ENCODE measurements around the gene NBL1. TPM values are rescaled to one million over a fixed set of nuclear protein-coding genes. Genes with fewer than 3 reads are reported as not detected.
"Not testable (repeated sequence)": the region's sequence is repeated elsewhere in the genome, so short reads cannot be mapped to it uniquely, and the experiment has no call there.

NBL1 gene
- polyA plus RNA-seq, 3 donors: 0.07 TPM; not detected in 2

DNA sequence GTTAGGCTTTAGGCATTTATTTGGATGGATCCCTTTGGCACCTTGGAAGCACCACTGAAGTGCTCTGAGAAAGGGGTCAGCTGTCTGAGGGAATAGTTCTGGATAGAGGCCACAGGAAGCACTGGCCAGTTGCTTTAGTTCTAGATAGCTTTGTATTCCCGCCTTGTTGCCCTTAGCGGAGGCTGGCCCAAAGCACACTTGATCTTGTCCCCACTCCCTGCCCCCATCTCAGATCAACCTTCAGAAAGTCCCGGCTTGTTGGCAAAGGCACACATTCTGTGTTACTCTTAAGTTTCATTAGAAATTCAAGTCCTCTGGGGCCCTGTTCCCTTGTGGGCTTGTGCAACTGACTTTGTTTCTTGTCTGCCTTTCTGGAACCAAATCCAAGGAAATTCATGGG lies 15.2 kb upstream of the NBL1 start:
- no peak overlapping the region for H2AFZ ChIP-seq (ENCODE audit: insufficient read depth, low read depth, low read length, poor library complexity, severe bottlenecking)
- Mint-ChIP-seq H3K36me3 (peaks cover 45 to 53% of the 10 kb centered on the region in 2 donors), H3K4me1 (no peaks in the 10 kb centered on the region), H3K4me3 (no peak overlapping the region), H3K27ac (peak overlapping the region in 1 of 7 donors; percentile 32), H3K27me3 (ENCODE audit: low read depth in 3 of 3) (no peaks in the 10 kb centered on the region), H3K9me3 (peaks cover 0 to 2% (median 0%) of the 10 kb centered on the region in 7 donors)
- no peaks in the 10 kb centered on the region for H3K79me2 ChIP-seq (ENCODE audit: insufficient read depth, low read length)
- intact Hi-C loops (cut with micrococcal nuclease): no loop called here
- H3K9ac ChIP-seq (ENCODE audit: insufficient read depth, low read length, poor library complexity, severe bottlenecking): no peak overlapping the region
- no peaks in the 10 kb centered on the region for H3K9me3 ChIP-seq (replicated peaks in 1 of 2; ENCODE audit: control insufficient read depth in 1 of 2, insufficient read depth in 1 of 2, low read length in 2 of 2)
- peaks cover 4% of the 10 kb centered on the region for H4K20me1 ChIP-seq (ENCODE audit: insufficient read depth, low read length)
- H3K27me3 ChIP-seq (ENCODE audit: control insufficient read depth in 2 of 2, insufficient read depth in 2 of 2, low read length in 2 of 2): no peaks in the 10 kb centered on the region
- H3K4me3 ChIP-seq (replicated peaks in 1 of 3; ENCODE audit: low read depth in 2 of 3, low read length in 3 of 3): no peak overlapping the region
- WGBS (ENCODE audit: insufficient coverage): 100% methylated on average over 2 of the region's 3 CpGs
- no peaks in the 10 kb centered on the region for H3K4me1 ChIP-seq (ENCODE audit: control insufficient read depth in 1 of 2, insufficient read depth in 2 of 2, low read length in 2 of 2)
- DNase-seq: no peak
- peaks cover 37 to 57% of the 10 kb centered on the region in 2 donors for H3K36me3 ChIP-seq (replicated peaks in 1 of 2; ENCODE audit: control insufficient read depth in 1 of 2, insufficient read depth in 2 of 2, low read length in 2 of 2)
- no peak overlapping the region for H3K4me2 ChIP-seq (replicated peaks; ENCODE audit: extremely low read depth, low read length, poor library complexity, severe bottlenecking)
- TF ChIP-seq, protein P1, sequence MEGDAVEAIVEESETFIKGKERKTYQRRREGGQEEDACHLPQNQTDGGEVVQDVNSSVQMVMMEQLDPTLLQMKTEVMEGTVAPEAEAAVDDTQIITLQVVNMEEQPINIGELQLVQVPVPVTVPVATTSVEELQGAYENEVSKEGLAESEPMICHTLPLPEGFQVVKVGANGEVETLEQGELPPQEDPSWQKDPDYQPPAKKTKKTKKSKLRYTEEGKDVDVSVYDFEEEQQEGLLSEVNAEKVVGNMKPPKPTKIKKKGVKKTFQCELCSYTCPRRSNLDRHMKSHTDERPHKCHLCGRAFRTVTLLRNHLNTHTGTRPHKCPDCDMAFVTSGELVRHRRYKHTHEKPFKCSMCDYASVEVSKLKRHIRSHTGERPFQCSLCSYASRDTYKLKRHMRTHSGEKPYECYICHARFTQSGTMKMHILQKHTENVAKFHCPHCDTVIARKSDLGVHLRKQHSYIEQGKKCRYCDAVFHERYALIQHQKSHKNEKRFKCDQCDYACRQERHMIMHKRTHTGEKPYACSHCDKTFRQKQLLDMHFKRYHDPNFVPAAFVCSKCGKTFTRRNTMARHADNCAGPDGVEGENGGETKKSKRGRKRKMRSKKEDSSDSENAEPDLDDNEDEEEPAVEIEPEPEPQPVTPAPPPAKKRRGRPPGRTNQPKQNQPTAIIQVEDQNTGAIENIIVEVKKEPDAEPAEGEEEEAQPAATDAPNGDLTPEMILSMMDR (IDR thresholded peaks at IDR 0.05): no peak
- H3K27ac ChIP-seq (ENCODE audit: low read depth in 1 of 2, low read length in 2 of 2): no peak overlapping the region

DNA sequence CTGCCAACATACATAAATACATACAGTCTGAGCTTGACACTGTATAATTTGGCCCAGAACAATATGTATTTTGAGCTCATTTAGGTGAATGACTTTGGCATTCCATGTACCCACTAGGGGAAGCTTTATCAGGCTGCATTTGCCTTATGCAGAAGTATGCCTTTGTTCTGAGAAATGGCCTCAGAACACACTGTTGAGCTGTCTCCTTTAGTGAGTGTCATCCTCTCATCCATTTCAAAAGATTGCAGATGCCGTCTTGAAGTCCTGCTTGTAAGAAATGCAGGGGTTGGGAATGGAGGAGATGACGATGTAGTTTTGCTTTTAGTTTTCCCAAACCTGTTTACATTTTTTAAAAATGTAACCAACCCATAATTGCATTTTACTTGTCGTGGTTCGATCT lies 14.8 kb upstream of the NBL1 start:
- Mint-ChIP-seq H3K36me3 (peaks cover 44 to 49% of the 10 kb centered on the region in 2 donors), H3K27ac (no peak overlapping the region), H3K27me3 (ENCODE audit: low read depth in 3 of 3) (no peaks in the 10 kb centered on the region), H3K4me1 (no peaks in the 10 kb centered on the region), H3K4me3 (no peak overlapping the region), H3K9me3 (peaks cover 0 to 2% (median 0%) of the 10 kb centered on the region in 7 donors)
- H3K9me3 ChIP-seq (replicated peaks in 1 of 2; ENCODE audit: control insufficient read depth in 1 of 2, insufficient read depth in 1 of 2, low read length in 2 of 2): no peaks in the 10 kb centered on the region
- intact Hi-C loops (cut with micrococcal nuclease): no loop called here
- no peaks in the 10 kb centered on the region for H3K79me2 ChIP-seq (ENCODE audit: insufficient read depth, low read length)
- peaks cover 35 to 53% of the 10 kb centered on the region in 2 donors for H3K36me3 ChIP-seq (replicated peaks in 1 of 2; ENCODE audit: control insufficient read depth in 1 of 2, insufficient read depth in 2 of 2, low read length in 2 of 2)
- H2AFZ ChIP-seq (ENCODE audit: insufficient read depth, low read depth, low read length, poor library complexity, severe bottlenecking): no peak overlapping the region
- H3K27ac ChIP-seq (ENCODE audit: low read depth in 1 of 2, low read length in 2 of 2): no peak overlapping the region
- DNase-seq: no peak
- TF ChIP-seq, protein P1 (IDR thresholded peaks at IDR 0.05): no peak
- no peak overlapping the region for H3K4me2 ChIP-seq (replicated peaks; ENCODE audit: extremely low read depth, low read length, poor library complexity, severe bottlenecking)
- peaks cover 3% of the 10 kb centered on the region for H4K20me1 ChIP-seq (ENCODE audit: insufficient read depth, low read length)
- H3K4me3 ChIP-seq (replicated peaks in 1 of 3; ENCODE audit: low read depth in 2 of 3, low read length in 3 of 3): no peak overlapping the region
- no peak overlapping the region for H3K9ac ChIP-seq (ENCODE audit: insufficient read depth, low read length, poor library complexity, severe bottlenecking)
- H3K27me3 ChIP-seq (ENCODE audit: control insufficient read depth in 2 of 2, insufficient read depth in 2 of 2, low read length in 2 of 2): no peaks in the 10 kb centered on the region
- no peaks in the 10 kb centered on the region for H3K4me1 ChIP-seq (ENCODE audit: control insufficient read depth in 1 of 2, insufficient read depth in 2 of 2, low read length in 2 of 2)
- no CpG with 5 or more reads among the region's 4 CpGs for WGBS (ENCODE audit: insufficient coverage)

DNA sequence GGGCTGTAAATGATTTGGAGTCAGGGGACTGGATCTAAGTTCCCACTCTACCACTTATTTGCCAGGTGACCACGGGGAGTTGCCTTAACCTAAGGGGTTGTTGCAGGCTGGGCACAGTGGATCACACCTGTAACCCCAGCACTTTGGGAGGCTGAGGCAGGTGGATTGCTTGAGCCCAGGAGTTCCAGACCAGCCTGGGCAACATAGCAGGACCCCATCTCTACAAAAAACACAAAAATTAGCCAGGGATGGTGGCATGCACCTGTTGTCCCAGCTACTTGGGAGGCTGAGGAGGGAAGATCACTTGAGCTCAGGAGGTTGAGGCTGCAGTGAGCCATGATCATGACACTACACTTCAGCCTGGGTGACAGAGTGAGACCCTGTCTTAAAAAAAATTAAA lies 13.9 kb upstream of the NBL1 start:
- WGBS (ENCODE audit: insufficient coverage): 83% methylated on average over 1 of the region's 1 CpG
- H3K4me1 ChIP-seq (ENCODE audit: control insufficient read depth in 1 of 2, insufficient read depth in 2 of 2, low read length in 2 of 2); intact Hi-C loops (cut with micrococcal nuclease); H3K27me3 ChIP-seq (ENCODE audit: control insufficient read depth in 2 of 2, insufficient read depth in 2 of 2, low read length in 2 of 2); H4K20me1 ChIP-seq (ENCODE audit: insufficient read depth, low read length); DNase-seq; H3K4me3 Mint-ChIP-seq; H3K9me3 Mint-ChIP-seq; H3K79me2 ChIP-seq (ENCODE audit: insufficient read depth, low read length); H3K9ac ChIP-seq (ENCODE audit: insufficient read depth, low read length, poor library complexity, severe bottlenecking); H3K4me1 Mint-ChIP-seq; H3K4me3 ChIP-seq (replicated peaks in 1 of 3; ENCODE audit: low read depth in 2 of 3, low read length in 3 of 3); H3K9me3 ChIP-seq (replicated peaks in 1 of 2; ENCODE audit: control insufficient read depth in 1 of 2, insufficient read depth in 1 of 2, low read length in 2 of 2); H3K27ac ChIP-seq (ENCODE audit: low read depth in 1 of 2, low read length in 2 of 2); H3K4me2 ChIP-seq (replicated peaks; ENCODE audit: extremely low read depth, low read length, poor library complexity, severe bottlenecking); H2AFZ ChIP-seq (ENCODE audit: insufficient read depth, low read depth, low read length, poor library complexity, severe bottlenecking); H3K27me3 Mint-ChIP-seq (ENCODE audit: low read depth in 3 of 3): not testable (repeated sequence)
- peaks cover 27 to 45% of the 10 kb centered on the region in 2 donors for H3K36me3 ChIP-seq (replicated peaks in 1 of 2; ENCODE audit: control insufficient read depth in 1 of 2, insufficient read depth in 2 of 2, low read length in 2 of 2)
- H3K36me3 Mint-ChIP-seq: peaks cover 36 to 40% of the 10 kb centered on the region in 2 donors
- H3K27ac Mint-ChIP-seq: peak overlapping the region in 1 of 7 donors; percentile 37
